Mesenchymal stem cell (in vitro differentiated cells and primary cell): ENCODE results near the gene AP3B2.

Experiments
- DNase-seq: peaks from one replicate; pipeline ENCODE4 v3.0.0-alpha.2; 2013
- H2AFZ ChIP-seq: one replicate; pipeline ENCODE4 v1.6.1; 2013; ENCODE audit warnings: low read depth, mild to moderate bottlenecking, control low read depth, inconsistent platforms, low read length, moderate library complexity
- H2AK5ac ChIP-seq: 2 replicates; pipeline ENCODE4 v1.6.1; 2013; ENCODE audit warnings: low read length, moderate library complexity, mild to moderate bottlenecking, inconsistent platforms; ENCODE audit not compliant: severe bottlenecking
- H2BK120ac ChIP-seq: one replicate; pipeline ENCODE4 v1.6.1; 2013; ENCODE audit warnings: low read depth, mild to moderate bottlenecking, inconsistent platforms, low read length, moderate library complexity
- H2BK12ac ChIP-seq, 2 experiments: one replicate each; pipeline ENCODE4 v1.6.1; 2013; ENCODE audit warnings: inconsistent platforms in 2 of 2, low read length in 2 of 2, mild to moderate bottlenecking in 2 of 2, moderate library complexity in 2 of 2, control low read depth in 1 of 2
- H2BK15ac ChIP-seq: one replicate; pipeline ENCODE4 v1.6.1; 2013; ENCODE audit warnings: mild to moderate bottlenecking, low read depth, inconsistent platforms; ENCODE audit not compliant: poor library complexity, severe bottlenecking
- H2BK5ac ChIP-seq: 2 replicates; pipeline ENCODE4 v1.6.1; 2013; ENCODE audit warnings: low read depth, mild to moderate bottlenecking, low read length, control low read depth, inconsistent platforms; ENCODE audit not compliant: poor library complexity, severe bottlenecking
- H3K14ac ChIP-seq, 2 experiments: one replicate each; pipeline ENCODE4 v1.6.1; 2013; ENCODE audit warnings: inconsistent platforms in 2 of 2, low read length in 2 of 2, control low read depth in 1 of 2, mild to moderate bottlenecking in 1 of 2, moderate library complexity in 1 of 2
- H3K18ac ChIP-seq, 2 experiments: one replicate each; pipeline ENCODE4 v1.6.1; 2013; ENCODE audit warnings: inconsistent platforms in 2 of 2, low read length in 2 of 2, control low read depth in 1 of 2, low read depth in 1 of 2, mild to moderate bottlenecking in 1 of 2
- H3K23ac ChIP-seq, 2 experiments: one replicate each; pipeline ENCODE4 v1.6.1; 2013; ENCODE audit warnings: inconsistent platforms in 2 of 2, low read length in 2 of 2, mild to moderate bottlenecking in 2 of 2, moderate library complexity in 2 of 2, control low read depth in 1 of 2
- H3K27ac ChIP-seq: 2 replicates; pipeline ENCODE4 v1.5.1; 2013; ENCODE audit warnings: mild to moderate bottlenecking, moderate library complexity, low read length, control low read depth, inconsistent platforms; ENCODE audit not compliant: poor library complexity, severe bottlenecking
- H3K27me3 ChIP-seq, 2 experiments: 2 replicates each; pipeline versions ENCODE4 v1.6.1 to v1.7.0; 2013; ENCODE audit warnings: low read length in 2 of 2, mild to moderate bottlenecking in 2 of 2, moderate library complexity in 2 of 2, control low read depth in 1 of 2, inconsistent platforms in 1 of 2; ENCODE audit not compliant: control insufficient read depth in 1 of 2, insufficient read depth in 1 of 2
- H3K36me3 ChIP-seq, 2 experiments: 2 replicates each; pipeline versions ENCODE4 v1.6.1 to v1.7.0; 2013; ENCODE audit warnings: low read length in 2 of 2, control low read depth in 1 of 2, inconsistent platforms in 1 of 2, low read depth in 1 of 2, mild to moderate bottlenecking in 1 of 2; ENCODE audit not compliant: insufficient read depth in 2 of 2, control insufficient read depth in 1 of 2
- H3K4ac ChIP-seq, 2 experiments: one replicate each; pipeline ENCODE4 v1.6.1; 2013; ENCODE audit warnings: inconsistent platforms in 2 of 2, low read length in 2 of 2, mild to moderate bottlenecking in 2 of 2, moderate library complexity in 2 of 2, control low read depth in 1 of 2, low read depth in 1 of 2
- H3K4me1 ChIP-seq: 2 replicates; pipeline ENCODE4 v1.6.1; 2013; ENCODE audit warnings: low read depth, low read length, control low read depth; ENCODE audit not compliant: control insufficient read depth, insufficient read depth
- H3K4me2 ChIP-seq: 2 replicates; pipeline ENCODE4 v1.6.1; 2013; ENCODE audit warnings: low read length, mild to moderate bottlenecking, inconsistent platforms; ENCODE audit not compliant: poor library complexity, severe bottlenecking
- H3K4me3 ChIP-seq, 2 experiments: 2 replicates each; pipeline versions ENCODE4 v1.5.1 to v1.7.0; 2013; ENCODE audit warnings: low read length in 2 of 2, mild to moderate bottlenecking in 2 of 2, control low read depth in 1 of 2, low read depth in 1 of 2; ENCODE audit not compliant: insufficient read depth in 1 of 2
- H3K79me1 ChIP-seq: replicated peaks from 2 replicates; pipeline ENCODE4 v1.6.1; 2013; ENCODE audit warnings: mild to moderate bottlenecking, control low read depth, low read length, inconsistent platforms; ENCODE audit not compliant: poor library complexity, severe bottlenecking
- H3K9ac ChIP-seq: 2 replicates; pipeline ENCODE4 v1.7.0; 2013; ENCODE audit warnings: mild to moderate bottlenecking, low read length, moderate library complexity
- H3K9me3 ChIP-seq: 2 replicates; pipeline ENCODE4 v1.7.0; 2013; ENCODE audit warnings: mild to moderate bottlenecking, low read length; ENCODE audit not compliant: control insufficient read depth
- H4K8ac ChIP-seq: one replicate; pipeline ENCODE4 v1.6.1; 2013; ENCODE audit warnings: inconsistent platforms, mild to moderate bottlenecking, low read length, moderate library complexity
- H4K91ac ChIP-seq: one replicate; pipeline ENCODE4 v1.6.1; 2013; ENCODE audit warnings: mild to moderate bottlenecking, low read length, inconsistent platforms
- WGBS: methylation state at CpG from one replicate; pipeline ENCODE4 v1.1.7; 2013; ENCODE audit warnings: mixed read lengths; 5-methylcytosine and 5-hydroxymethylcytosine counted together

AP3B2 gene

GRCh38 chr15:82660378-82660777, 49.3 kb downstream of the AP3B2 start:
- Histone ChIP-seq H2AFZ (no peak overlapping the region), H3K36me3 (no peaks in the 10 kb centered on the region), H3K79me1 (no peaks in the 10 kb centered on the region), H3K9ac (no peak overlapping the region), H2BK15ac (no peak overlapping the region), H3K23ac (no peak overlapping the region), H2AK5ac (no peak overlapping the region), H3K27me3 (peaks cover 3 to 32% of the 10 kb centered on the region in 2 experiments), H3K4me3 (no peak overlapping the region), H2BK12ac (no peak overlapping the region), H2BK120ac (no peak overlapping the region), H3K18ac (no peak overlapping the region), H3K4me2 (no peak overlapping the region), H3K9me3 (no peaks in the 10 kb centered on the region), H4K8ac (no peak overlapping the region), H3K4me1 (no peaks in the 10 kb centered on the region), H3K4ac (no peak overlapping the region), H2BK5ac (no peak overlapping the region), H3K27ac (no peak overlapping the region), H3K14ac (no peak overlapping the region), H4K91ac (no peak overlapping the region)
- no peak for DNase-seq
- WGBS = 57% methylated on average over 1 of the region's 1 CpG

GRCh38 chr15:82656641-82657266, 52.9 kb downstream of the AP3B2 start:
- DNase-seq = no peak
- Histone ChIP-seq H2AFZ (no peak overlapping the region), H3K9me3 (no peaks in the 10 kb centered on the region), H3K4ac (no peak overlapping the region), H2BK15ac (no peak overlapping the region), H3K4me2 (no peak overlapping the region), H2BK120ac (no peak overlapping the region), H4K8ac (no peak overlapping the region), H3K23ac (no peak overlapping the region), H3K27me3 (peaks cover 19 to 24% of the 10 kb centered on the region in 2 experiments), H3K27ac (no peak overlapping the region), H3K4me3 (no peak overlapping the region), H3K14ac (no peak overlapping the region), H3K9ac (no peak overlapping the region), H2BK5ac (no peak overlapping the region), H2BK12ac (no peak overlapping the region), H4K91ac (no peak overlapping the region), H3K79me1 (no peaks in the 10 kb centered on the region), H3K4me1 (no peaks in the 10 kb centered on the region), H2AK5ac (no peak overlapping the region), H3K36me3 (no peaks in the 10 kb centered on the region), H3K18ac (no peak overlapping the region)
- 69% methylated on average over 7 of the region's 7 CpGs for WGBS

GRCh38 chr15:82655606-82656005, 54.1 kb downstream of the AP3B2 start:
- no peaks in the 10 kb centered on the region for H3K4me1 ChIP-seq
- no peaks in the 10 kb centered on the region for H3K36me3 ChIP-seq
- no peak overlapping the region for H2BK15ac ChIP-seq
- no peaks in the 10 kb centered on the region for H3K79me1 ChIP-seq
- 66% methylated on average over 3 of the region's 3 CpGs for WGBS
- no peak overlapping the region for H3K27ac ChIP-seq
- H4K91ac ChIP-seq = no peak overlapping the region
- no peak overlapping the region for H2BK12ac ChIP-seq
- H3K9me3 ChIP-seq = no peaks in the 10 kb centered on the region
- no peak overlapping the region for H2AK5ac ChIP-seq
- H4K8ac ChIP-seq = no peak overlapping the region
- no peak overlapping the region for H2AFZ ChIP-seq
- H3K4ac ChIP-seq = no peak overlapping the region
- H2BK120ac ChIP-seq = no peak overlapping the region
- peaks cover 11 to 24% of the 10 kb centered on the region in 2 experiments for H3K27me3 ChIP-seq
- H3K18ac ChIP-seq = no peak overlapping the region
- H3K14ac ChIP-seq = no peak overlapping the region
- no peak for DNase-seq
- no peak overlapping the region for H3K9ac ChIP-seq
- no peak overlapping the region for H3K4me3 ChIP-seq
- no peak overlapping the region for H3K4me2 ChIP-seq
- H2BK5ac ChIP-seq = no peak overlapping the region
- H3K23ac ChIP-seq = no peak overlapping the region

- no peak overlapping the region for H3K23ac ChIP-seq
- no peaks in the 10 kb centered on the region for H3K9me3 ChIP-seq
- H3K27ac ChIP-seq = no peak overlapping the region
- 83% methylated on average over 1 of the region's 3 CpGs for WGBS
- no peak overlapping the region for H3K14ac ChIP-seq
- no peak overlapping the region for H2AFZ ChIP-seq
- peak overlapping the region; percentile 24 for H3K9ac ChIP-seq
- H4K8ac ChIP-seq = no peak overlapping the region
- no peak overlapping the region for H2BK12ac ChIP-seq
- no peak overlapping the region for H3K4me3 ChIP-seq
- H2AK5ac ChIP-seq = no peak overlapping the region
- no peak overlapping the region for H2BK5ac ChIP-seq
- no peak overlapping the region for H3K18ac ChIP-seq
- H3K36me3 ChIP-seq = no peaks in the 10 kb centered on the region
- H4K91ac ChIP-seq = no peak overlapping the region
- no peak overlapping the region for H2BK120ac ChIP-seq
- H3K79me1 ChIP-seq = no peaks in the 10 kb centered on the region
- peaks cover 5 to 43% of the 10 kb centered on the region in 2 experiments for H3K27me3 ChIP-seq
- no peak overlapping the region for H2BK15ac ChIP-seq
- H3K4me2 ChIP-seq = no peak overlapping the region
- no peak overlapping the region for H3K4ac ChIP-seq
- peaks cover 2% of the 10 kb centered on the region for H3K4me1 ChIP-seq
- no peak for DNase-seq
Measured at GRCh38 chr15:82653483-82654168, 56.0 kb downstream of the AP3B2 start.
